LoVo (cell line): ENCODE results near the gene PCDHGB7.
"Not testable (repeated sequence)": the region's sequence is repeated elsewhere in the genome, so short reads cannot be mapped to it uniquely, and the experiment has no call there.

Experiments
- DNase-seq: peaks from one replicate; pipeline ENCODE4 v3.0.0-alpha.2; 2016; ENCODE audit warnings: low spot score

Gene PCDHGB7

GRCh38 chr5:141430332-141431113 lies 13.0 kb downstream of the PCDHGB7 start, which contains the start of gene PCDHGA12:
TSS of gene PCDHGA12 (plus strand) at chr5:141430507. CDS start at chr5:141430760, 253 bp downstream.
- DNase-seq = no peak

- DNase-seq = no peak
These were observed 13.8 kb downstream of the PCDHGB7 start for GRCh38 chr5:141431286-141431685.

GRCh38 chr5:141432308-141432707 lies 14.8 kb downstream of the PCDHGB7 start:
- DNase-seq = not testable (repeated sequence)

- not testable (repeated sequence) for DNase-seq
These were observed 15.2 kb downstream of the PCDHGB7 start for GRCh38 chr5:141432726-141433125.

GRCh38 chr5:141434006-141434405 lies 16.5 kb downstream of the PCDHGB7 start:
- DNase-seq = no peak

GRCh38 chr5:141437221-141437620 lies 19.7 kb downstream of the PCDHGB7 start:
- no peak for DNase-seq

- no peak for DNase-seq
These were observed 22.1 kb downstream of the PCDHGB7 start for GRCh38 chr5:141439411-141440141.

- no peak for DNase-seq
These were observed 22.9 kb downstream of the PCDHGB7 start for GRCh38 chr5:141440341-141440740.

- no peak for DNase-seq
These were observed 24.2 kb downstream of the PCDHGB7 start for GRCh38 chr5:141441571-141442170.

GRCh38 chr5:141465351-141465750 lies 47.9 kb downstream of the PCDHGB7 start:
- DNase-seq = no peak
